Measurements from ENCODE around the gene CACNB2. TPM values are rescaled to one million over a fixed set of nuclear protein-coding genes. Genes with fewer than 3 reads are reported as not detected.

The CACNB2 gene
- total RNA-seq, 2 experiments from 2014 or later, result not detected

DNA sequence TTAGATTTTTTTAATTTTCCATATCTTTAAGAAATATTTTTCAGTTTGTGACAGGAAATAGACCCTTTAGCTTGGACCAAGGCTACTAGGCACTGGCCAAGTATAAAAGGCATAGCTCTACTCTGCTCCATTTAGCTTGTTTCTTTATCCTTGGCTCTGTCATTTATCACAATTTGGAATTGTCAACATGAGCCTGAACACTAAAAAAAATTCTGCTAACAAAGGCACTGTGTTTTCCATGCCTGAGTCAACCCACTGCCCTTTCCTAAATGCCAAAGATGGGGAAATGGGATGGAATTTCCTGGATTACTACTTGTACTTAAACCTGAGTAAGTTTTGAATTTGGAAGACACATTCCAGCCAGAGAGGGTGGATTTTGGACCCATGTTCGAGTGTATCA lies 382.8 kb downstream of the CACNB2 start:
- Mint-ChIP-seq H3K9me3 (no peaks in the 10 kb centered on the region), H3K4me1 (ENCODE audit: low read depth) (no peaks in the 10 kb centered on the region), H3K27me3 (ENCODE audit: low read depth) (no peaks in the 10 kb centered on the region), H3K36me3 (ENCODE audit: low read depth) (peaks cover 19% of the 10 kb centered on the region), H3K4me3 (no peak overlapping the region), H3K27ac (no peak overlapping the region)
- CTCF ChIA-PET, result no interaction called here
- no peak for DNase-seq
- intact Hi-C loops (cut with micrococcal nuclease), result no loop called here

DNA sequence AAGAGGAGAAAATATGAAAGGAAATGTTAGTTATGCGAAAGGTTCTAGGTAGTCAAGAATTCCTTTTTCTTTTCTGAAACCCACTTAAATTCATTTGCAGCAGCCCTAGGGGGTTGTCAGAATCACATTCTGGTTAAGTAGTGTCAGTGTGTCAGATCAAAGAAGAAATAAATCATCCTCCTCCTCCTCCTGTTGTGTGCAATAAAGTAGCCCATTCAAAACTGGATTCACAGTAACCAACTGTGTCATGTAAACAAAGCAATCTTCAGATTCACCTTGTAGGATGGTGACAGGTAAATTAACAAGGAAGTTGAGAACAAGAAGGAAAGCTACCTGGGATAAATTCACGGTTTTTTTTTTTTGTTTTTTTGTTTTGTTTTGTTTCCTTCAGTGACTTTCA lies 383.6 kb downstream of the CACNB2 start:
- intact Hi-C loops (cut with micrococcal nuclease), result no loop called here
- H3K27me3 Mint-ChIP-seq (ENCODE audit: low read depth), result no peaks in the 10 kb centered on the region
- CTCF ChIA-PET, result no interaction called here
- no peak overlapping the region for H3K27ac Mint-ChIP-seq
- H3K36me3 Mint-ChIP-seq (ENCODE audit: low read depth), result peaks cover 18% of the 10 kb centered on the region
- DNase-seq, result no peak
- H3K4me3 Mint-ChIP-seq, result no peak overlapping the region
- no peaks in the 10 kb centered on the region for H3K9me3 Mint-ChIP-seq
- H3K4me1 Mint-ChIP-seq (ENCODE audit: low read depth), result no peaks in the 10 kb centered on the region

- H3K27me3 Mint-ChIP-seq (ENCODE audit: low read depth), result no peaks in the 10 kb centered on the region
- peaks cover 29% of the 10 kb centered on the region for H3K36me3 Mint-ChIP-seq (ENCODE audit: low read depth)
- H3K4me1 Mint-ChIP-seq (ENCODE audit: low read depth), result no peaks in the 10 kb centered on the region
- intact Hi-C loops (cut with micrococcal nuclease), result no loop called here
- H3K4me3 Mint-ChIP-seq, result no peak overlapping the region
- DNase-seq, result no peak
- H3K9me3 Mint-ChIP-seq, result peaks cover 11% of the 10 kb centered on the region
- no peak overlapping the region for H3K27ac Mint-ChIP-seq
- CTCF ChIA-PET, result no interaction called here
Observed at GRCh38 chr10:18527687-18528086, 387.5 kb downstream of the CACNB2 start.

GRCh38 chr10:18528292-18528691 lies 388.1 kb downstream of the CACNB2 start:
- no peak overlapping the region for H3K4me3 Mint-ChIP-seq
- H3K27me3 Mint-ChIP-seq (ENCODE audit: low read depth), result no peaks in the 10 kb centered on the region
- peaks cover 11% of the 10 kb centered on the region for H3K9me3 Mint-ChIP-seq
- CTCF ChIA-PET, result no interaction called here
- peaks cover 29% of the 10 kb centered on the region for H3K36me3 Mint-ChIP-seq (ENCODE audit: low read depth)
- H3K4me1 Mint-ChIP-seq (ENCODE audit: low read depth), result no peaks in the 10 kb centered on the region
- no peak for DNase-seq
- no peak overlapping the region for H3K27ac Mint-ChIP-seq
- intact Hi-C loops (cut with micrococcal nuclease), result no loop called here

DNA sequence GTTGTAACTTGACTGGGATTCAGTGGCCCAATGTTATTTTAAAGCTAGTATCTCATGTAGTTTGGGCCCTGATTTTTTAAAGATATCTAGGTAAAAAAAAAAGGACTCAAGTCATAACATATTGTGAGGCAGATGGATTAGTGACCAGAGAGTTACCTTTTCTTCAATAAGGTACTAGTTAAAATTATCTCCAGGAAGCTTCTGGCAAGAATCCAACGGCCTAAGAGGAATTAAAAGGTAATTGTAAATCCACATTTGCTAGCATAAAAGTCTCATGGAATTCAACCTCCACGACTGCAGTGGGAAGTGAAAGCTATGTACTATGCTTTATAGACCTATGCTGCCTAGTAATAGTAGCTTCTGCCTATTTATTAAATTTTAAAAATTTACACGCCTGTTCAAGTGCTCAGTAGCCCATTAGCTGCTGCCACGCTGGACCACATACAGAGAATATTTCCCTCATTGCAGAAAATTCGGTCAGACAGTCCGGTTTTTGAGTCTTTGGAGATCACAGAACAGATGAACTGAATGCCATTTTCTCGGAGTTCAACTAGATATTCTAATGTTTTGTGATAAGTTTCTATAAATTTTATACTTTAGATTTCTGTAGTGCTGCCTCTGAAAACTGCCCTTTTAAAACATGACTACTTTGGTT lies 392.8 kb downstream of the CACNB2 start:
- Mint-ChIP-seq H3K36me3 (ENCODE audit: low read depth) (peaks cover 35% of the 10 kb centered on the region), H3K27ac (no peak overlapping the region), H3K9me3 (peaks cover 11% of the 10 kb centered on the region), H3K27me3 (ENCODE audit: low read depth) (no peaks in the 10 kb centered on the region), H3K4me1 (ENCODE audit: low read depth) (no peaks in the 10 kb centered on the region), H3K4me3 (no peak overlapping the region)
- no peak for DNase-seq
- CTCF ChIA-PET, result no interaction called here
- intact Hi-C loops (cut with micrococcal nuclease), result no loop called here

DNA sequence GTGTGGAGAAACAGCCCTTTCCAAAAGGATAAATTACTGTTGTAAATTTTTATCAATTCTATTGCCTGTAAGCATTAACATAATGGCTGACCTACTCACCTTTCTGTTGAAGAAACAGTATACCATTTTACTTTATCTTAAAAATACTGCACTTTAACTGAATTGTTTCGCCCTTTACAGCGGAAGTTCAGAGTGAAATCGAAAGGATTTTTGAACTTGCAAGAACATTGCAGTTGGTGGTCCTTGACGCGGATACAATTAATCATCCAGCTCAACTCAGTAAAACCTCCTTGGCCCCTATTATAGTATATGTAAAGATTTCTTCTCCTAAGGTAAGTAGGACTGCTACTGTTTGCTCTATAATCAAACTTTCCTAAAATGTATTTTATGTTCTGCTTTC lies 393.7 kb downstream of the CACNB2 start:
- no peak for DNase-seq
- CTCF ChIA-PET, result no interaction called here
- intact Hi-C loops (cut with micrococcal nuclease), result no loop called here
- Mint-ChIP-seq H3K27me3 (ENCODE audit: low read depth) (no peaks in the 10 kb centered on the region), H3K27ac (no peak overlapping the region), H3K4me3 (no peak overlapping the region), H3K36me3 (ENCODE audit: low read depth) (peaks cover 36% of the 10 kb centered on the region), H3K4me1 (ENCODE audit: low read depth) (no peaks in the 10 kb centered on the region), H3K9me3 (peaks cover 11% of the 10 kb centered on the region)

GRCh38 chr10:18539335-18539734 lies 399.1 kb downstream of the CACNB2 start:
- DNase-seq, result no peak
- H3K9me3 Mint-ChIP-seq, result no peaks in the 10 kb centered on the region
- intact Hi-C loops (cut with micrococcal nuclease), result no loop called here
- peaks cover 40% of the 10 kb centered on the region for H3K36me3 Mint-ChIP-seq (ENCODE audit: low read depth)
- no peaks in the 10 kb centered on the region for H3K27me3 Mint-ChIP-seq (ENCODE audit: low read depth)
- H3K4me3 Mint-ChIP-seq, result no peak overlapping the region
- CTCF ChIA-PET, result no interaction called here
- H3K27ac Mint-ChIP-seq, result no peak overlapping the region
- no peaks in the 10 kb centered on the region for H3K4me1 Mint-ChIP-seq (ENCODE audit: low read depth)

GRCh38 chr10:18540195-18540594 lies 400.0 kb downstream of the CACNB2 start:
- Mint-ChIP-seq H3K4me1 (ENCODE audit: low read depth) (no peaks in the 10 kb centered on the region), H3K27me3 (ENCODE audit: low read depth) (no peaks in the 10 kb centered on the region), H3K9me3 (no peaks in the 10 kb centered on the region), H3K4me3 (no peak overlapping the region), H3K27ac (no peak overlapping the region), H3K36me3 (ENCODE audit: low read depth) (peaks cover 42% of the 10 kb centered on the region)
- CTCF ChIA-PET, result no interaction called here
- intact Hi-C loops (cut with micrococcal nuclease), result no loop called here
- no peak for DNase-seq

DNA sequence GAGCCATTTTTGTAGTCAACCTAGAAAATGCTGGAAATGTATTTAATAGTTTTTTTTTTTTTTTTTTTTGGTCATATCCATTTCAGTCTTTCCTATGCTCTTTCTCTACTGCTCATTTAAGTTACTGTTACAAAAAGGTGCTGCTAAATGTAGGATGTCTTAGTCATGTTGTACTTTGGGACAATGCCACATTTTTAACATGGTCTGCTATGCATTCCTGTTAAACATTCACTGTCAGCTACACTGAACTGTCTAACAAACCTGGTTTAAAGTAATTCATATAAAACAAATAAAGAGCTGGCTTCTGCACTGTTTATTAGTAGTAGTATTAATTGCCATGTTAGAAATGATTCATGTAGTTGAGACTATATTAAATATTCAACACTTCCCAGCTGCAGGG lies 402.6 kb downstream of the CACNB2 start:
- Mint-ChIP-seq H3K27me3 (ENCODE audit: low read depth) (no peaks in the 10 kb centered on the region), H3K4me1 (ENCODE audit: low read depth) (no peaks in the 10 kb centered on the region), H3K9me3 (no peaks in the 10 kb centered on the region), H3K27ac (no peak overlapping the region), H3K4me3 (no peak overlapping the region), H3K36me3 (ENCODE audit: low read depth) (peaks cover 43% of the 10 kb centered on the region)
- CTCF ChIA-PET, result no interaction called here
- intact Hi-C loops (cut with micrococcal nuclease), result no loop called here
- DNase-seq, result no peak

- CTCF ChIA-PET, result no interaction called here
Observed at GRCh38 chr10:18545621-18546305, 405.5 kb downstream of the CACNB2 start.

GRCh38 chr10:18549105-18549504 lies 408.9 kb downstream of the CACNB2 start:
- no peaks in the 10 kb centered on the region for H3K9me3 Mint-ChIP-seq
- H3K27me3 Mint-ChIP-seq (ENCODE audit: low read depth), result no peaks in the 10 kb centered on the region
- H3K27ac Mint-ChIP-seq, result no peak overlapping the region
- peaks cover 35% of the 10 kb centered on the region for H3K36me3 Mint-ChIP-seq (ENCODE audit: low read depth)
- no peak for DNase-seq
- H3K4me3 Mint-ChIP-seq, result no peak overlapping the region
- intact Hi-C loops (cut with micrococcal nuclease), result no loop called here
- CTCF ChIA-PET, result no interaction called here
- H3K4me1 Mint-ChIP-seq (ENCODE audit: low read depth), result no peaks in the 10 kb centered on the region

More at GRCh38 chr10:18545621-18546305, 405.5 kb downstream of the CACNB2 start:
- intact Hi-C loops (cut with micrococcal nuclease), result no loop called here
- peaks cover 41% of the 10 kb centered on the region for H3K36me3 Mint-ChIP-seq (ENCODE audit: low read depth)
- no peak overlapping the region for H3K4me3 Mint-ChIP-seq
- DNase-seq, result no peak
- H3K9me3 Mint-ChIP-seq, result no peaks in the 10 kb centered on the region
- no peaks in the 10 kb centered on the region for H3K27me3 Mint-ChIP-seq (ENCODE audit: low read depth)
- H3K4me1 Mint-ChIP-seq (ENCODE audit: low read depth), result no peaks in the 10 kb centered on the region
- no peak overlapping the region for H3K27ac Mint-ChIP-seq

DNA sequence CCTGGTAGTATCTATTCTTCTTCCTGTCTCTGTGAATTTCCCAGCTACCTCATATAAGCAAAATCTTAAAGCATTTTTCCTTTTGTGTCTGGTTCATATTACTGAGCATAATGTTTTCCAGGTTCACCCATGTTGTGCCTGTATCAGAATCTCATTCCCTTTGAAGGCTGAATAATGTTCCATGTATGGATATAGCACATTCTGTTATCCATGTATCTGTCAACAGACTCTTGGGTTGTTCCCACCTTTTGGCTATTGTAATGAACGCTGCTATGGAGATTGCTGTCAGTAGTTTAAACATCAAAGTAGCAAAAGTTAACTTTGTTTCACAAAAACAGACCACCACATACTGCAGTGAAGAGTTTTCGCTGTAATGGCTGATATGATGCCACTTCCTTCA lies 411.2 kb downstream of the CACNB2 start:
- peaks cover 23% of the 10 kb centered on the region for H3K36me3 Mint-ChIP-seq (ENCODE audit: low read depth)
- H3K27ac Mint-ChIP-seq, result no peak overlapping the region
- intact Hi-C loops (cut with micrococcal nuclease), result no loop called here
- H3K4me3 Mint-ChIP-seq, result no peak overlapping the region
- H3K4me1 Mint-ChIP-seq (ENCODE audit: low read depth), result no peaks in the 10 kb centered on the region
- DNase-seq, result no peak
- H3K9me3 Mint-ChIP-seq, result no peaks in the 10 kb centered on the region
- CTCF ChIA-PET, result no interaction called here
- H3K27me3 Mint-ChIP-seq (ENCODE audit: low read depth), result no peaks in the 10 kb centered on the region

DNA sequence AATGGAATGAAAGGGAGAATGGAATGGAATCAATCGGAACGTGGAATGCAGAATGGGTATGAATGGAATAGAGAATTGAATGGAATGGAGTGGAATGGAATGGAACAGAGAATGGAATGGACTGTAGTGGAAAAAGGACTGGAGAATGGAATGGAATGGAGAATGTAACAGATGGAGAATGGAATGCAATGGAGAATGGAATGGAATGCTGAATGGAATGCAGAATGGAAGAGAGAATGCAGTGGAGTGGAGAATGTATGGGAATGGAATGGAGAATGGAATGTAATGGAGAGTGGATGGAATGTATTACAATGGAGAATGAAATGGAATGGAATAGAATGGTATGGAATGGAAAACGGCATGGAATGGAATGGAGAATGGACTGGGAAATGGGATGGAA lies 414.3 kb downstream of the CACNB2 start:
- peaks cover 12% of the 10 kb centered on the region for H3K36me3 Mint-ChIP-seq (ENCODE audit: low read depth)
- intact Hi-C loops (cut with micrococcal nuclease), result no loop called here
- H3K4me3 Mint-ChIP-seq, result no peak overlapping the region
- no peaks in the 10 kb centered on the region for H3K9me3 Mint-ChIP-seq
- CTCF ChIA-PET, result no interaction called here
- H3K27ac Mint-ChIP-seq, result no peak overlapping the region
- H3K27me3 Mint-ChIP-seq (ENCODE audit: low read depth), result no peaks in the 10 kb centered on the region
- DNase-seq, result no peak
- H3K4me1 Mint-ChIP-seq (ENCODE audit: low read depth), result no peaks in the 10 kb centered on the region

All from activated naive CD4-positive, alpha-beta T cell treated with anti-CD3 and anti-CD28 coated beads for 36 hours (primary cell).